Cardiac fibroblast (primary cell): ENCODE results near the gene RNF214.

Experiments used
- DNase-seq, 2 donors: peaks; one replicate each; pipeline versions ENCODE4 v3.0.0 to v3.0.0-alpha.2; 2010; ENCODE audit warnings: low read depth in 2 of 2
- H3K4me3 ChIP-seq, 2 donors: replicated peaks in 1 of 2; 1 replicate in 1 of 2; 2 replicates in 1 of 2; pipeline ENCODE4 v1.5.1; 2011; ENCODE audit warnings: low read depth in 2 of 2, low read length in 2 of 2, mild to moderate bottlenecking in 2 of 2, moderate library complexity in 1 of 2
- TF ChIP-seq, protein P1 (sequence below): IDR thresholded peaks from one replicate; pipeline ENCODE4 v1.5.1; 2011; ENCODE audit warnings: low read depth, mild to moderate bottlenecking, low read length, inconsistent platforms

Gene RNF214

DNA sequence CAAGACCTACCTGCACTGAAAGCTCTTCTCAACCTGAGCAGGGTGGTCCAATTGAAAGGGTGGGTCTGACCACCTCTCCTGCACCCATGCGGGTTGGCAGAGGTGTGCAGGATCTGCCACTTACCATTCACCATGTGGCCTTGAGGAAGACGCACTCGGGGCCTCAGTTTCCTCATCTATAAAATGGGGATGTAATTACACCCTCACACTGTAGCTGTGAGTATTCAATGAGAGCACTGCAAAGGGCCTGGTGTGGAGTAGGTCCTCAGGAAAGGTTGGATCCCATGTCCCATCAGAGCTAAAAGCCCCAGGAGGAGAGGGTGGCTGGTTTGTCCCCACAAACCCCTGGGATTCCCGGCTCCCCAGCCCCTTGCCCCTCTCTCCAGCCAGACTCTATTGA, 33.9 kb upstream of the RNF214 start:
- DNase-seq: no peak
- H3K4me3 ChIP-seq: peak overlapping the region; percentile 64 to 75
- TF ChIP-seq, protein P1, sequence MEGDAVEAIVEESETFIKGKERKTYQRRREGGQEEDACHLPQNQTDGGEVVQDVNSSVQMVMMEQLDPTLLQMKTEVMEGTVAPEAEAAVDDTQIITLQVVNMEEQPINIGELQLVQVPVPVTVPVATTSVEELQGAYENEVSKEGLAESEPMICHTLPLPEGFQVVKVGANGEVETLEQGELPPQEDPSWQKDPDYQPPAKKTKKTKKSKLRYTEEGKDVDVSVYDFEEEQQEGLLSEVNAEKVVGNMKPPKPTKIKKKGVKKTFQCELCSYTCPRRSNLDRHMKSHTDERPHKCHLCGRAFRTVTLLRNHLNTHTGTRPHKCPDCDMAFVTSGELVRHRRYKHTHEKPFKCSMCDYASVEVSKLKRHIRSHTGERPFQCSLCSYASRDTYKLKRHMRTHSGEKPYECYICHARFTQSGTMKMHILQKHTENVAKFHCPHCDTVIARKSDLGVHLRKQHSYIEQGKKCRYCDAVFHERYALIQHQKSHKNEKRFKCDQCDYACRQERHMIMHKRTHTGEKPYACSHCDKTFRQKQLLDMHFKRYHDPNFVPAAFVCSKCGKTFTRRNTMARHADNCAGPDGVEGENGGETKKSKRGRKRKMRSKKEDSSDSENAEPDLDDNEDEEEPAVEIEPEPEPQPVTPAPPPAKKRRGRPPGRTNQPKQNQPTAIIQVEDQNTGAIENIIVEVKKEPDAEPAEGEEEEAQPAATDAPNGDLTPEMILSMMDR: no peak

DNA sequence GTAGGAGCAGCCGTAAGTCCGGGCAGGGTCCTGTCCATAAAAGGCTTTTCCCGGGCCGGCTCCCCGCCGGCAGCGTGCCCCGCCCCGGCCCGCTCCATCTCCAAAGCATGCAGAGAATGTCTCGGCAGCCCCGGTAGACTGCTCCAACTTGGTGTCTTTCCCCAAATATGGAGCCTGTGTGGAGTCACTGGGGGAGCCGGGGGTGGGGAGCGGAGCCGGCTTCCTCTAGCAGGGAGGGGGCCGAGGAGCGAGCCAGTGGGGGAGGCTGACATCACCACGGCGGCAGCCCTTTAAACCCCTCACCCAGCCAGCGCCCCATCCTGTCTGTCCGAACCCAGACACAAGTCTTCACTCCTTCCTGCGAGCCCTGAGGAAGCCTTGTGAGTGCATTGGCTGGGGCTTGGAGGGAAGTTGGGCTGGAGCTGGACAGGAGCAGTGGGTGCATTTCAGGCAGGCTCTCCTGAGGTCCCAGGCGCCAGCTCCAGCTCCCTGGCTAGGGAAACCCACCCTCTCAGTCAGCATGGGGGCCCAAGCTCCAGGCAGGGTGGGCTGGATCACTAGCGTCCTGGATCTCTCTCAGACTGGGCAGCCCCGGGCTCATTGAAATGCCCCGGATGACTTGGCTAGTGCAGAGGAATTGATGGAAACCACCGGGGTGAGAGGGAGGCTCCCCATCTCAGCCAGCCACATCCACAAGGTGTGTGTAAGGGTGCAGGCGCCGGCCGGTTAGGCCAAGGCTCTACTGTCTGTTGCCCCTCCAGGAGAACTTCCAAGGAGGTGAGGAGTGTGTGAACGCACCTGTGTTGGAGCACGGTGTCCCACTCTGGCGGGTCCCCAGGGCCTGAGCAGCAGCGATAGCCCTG, 33.2 kb upstream of the RNF214 start, which contains the start of gene TAGLN:
TSS of gene TAGLN (plus strand) at position 318 of the 863 bp plus-strand sequence. CDS start 3,644 bp downstream, outside the sequence.
- peak within 1 kb of the TSS; percentile 64 to 75 for H3K4me3 ChIP-seq
- DNase-seq: peak; percentile 96 to 97
- TF ChIP-seq, protein P1: no peak

DNA sequence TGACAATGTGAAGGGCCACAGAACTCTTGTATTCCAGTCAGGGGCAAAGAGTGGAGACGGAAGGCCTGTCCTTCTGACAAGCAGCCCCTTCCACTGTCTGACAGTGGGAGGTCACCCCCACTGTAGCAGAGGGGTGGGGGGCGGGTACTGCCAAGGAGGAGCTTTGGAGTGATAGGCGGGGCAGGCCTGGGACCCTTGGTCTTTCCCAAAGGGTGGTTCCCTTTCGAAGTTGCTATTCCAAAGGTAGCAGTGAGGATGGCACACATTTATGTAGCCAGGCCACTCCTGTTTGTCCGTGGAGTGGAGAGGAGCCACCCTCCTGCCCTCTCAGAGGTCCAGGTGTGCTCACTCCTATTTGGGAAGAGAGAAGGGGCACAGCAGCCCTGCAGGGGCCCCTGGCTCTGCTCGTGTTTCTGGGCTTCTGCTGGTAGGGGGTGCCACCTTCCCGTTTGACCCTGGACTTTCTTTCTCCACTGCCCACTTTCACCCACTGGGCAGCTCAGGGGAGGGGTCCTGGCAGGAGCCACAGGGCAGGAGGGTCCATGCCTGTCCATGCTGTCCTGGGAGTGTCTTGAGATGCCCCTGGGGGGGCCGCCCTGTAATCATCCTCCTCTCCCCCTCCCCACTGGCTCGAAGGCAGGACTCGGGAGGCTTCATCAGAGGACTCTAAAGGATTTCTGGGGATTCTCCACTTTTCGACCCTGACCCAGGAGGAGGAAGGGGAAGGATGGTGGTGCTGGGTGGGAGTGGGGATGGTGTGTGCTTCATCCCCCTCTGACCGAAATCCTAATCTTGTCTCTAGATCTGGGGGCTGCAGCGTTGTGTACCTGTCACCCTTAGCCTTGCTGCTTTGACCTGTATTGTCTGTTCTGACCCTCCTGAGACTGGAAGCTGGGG, 32.3 kb upstream of the RNF214 start:
- DNase-seq: peak in 1 of 2 donors; percentile 54
- TF ChIP-seq, protein P1: no peak
- H3K4me3 ChIP-seq: peak overlapping the region; percentile 64 to 75

DNA sequence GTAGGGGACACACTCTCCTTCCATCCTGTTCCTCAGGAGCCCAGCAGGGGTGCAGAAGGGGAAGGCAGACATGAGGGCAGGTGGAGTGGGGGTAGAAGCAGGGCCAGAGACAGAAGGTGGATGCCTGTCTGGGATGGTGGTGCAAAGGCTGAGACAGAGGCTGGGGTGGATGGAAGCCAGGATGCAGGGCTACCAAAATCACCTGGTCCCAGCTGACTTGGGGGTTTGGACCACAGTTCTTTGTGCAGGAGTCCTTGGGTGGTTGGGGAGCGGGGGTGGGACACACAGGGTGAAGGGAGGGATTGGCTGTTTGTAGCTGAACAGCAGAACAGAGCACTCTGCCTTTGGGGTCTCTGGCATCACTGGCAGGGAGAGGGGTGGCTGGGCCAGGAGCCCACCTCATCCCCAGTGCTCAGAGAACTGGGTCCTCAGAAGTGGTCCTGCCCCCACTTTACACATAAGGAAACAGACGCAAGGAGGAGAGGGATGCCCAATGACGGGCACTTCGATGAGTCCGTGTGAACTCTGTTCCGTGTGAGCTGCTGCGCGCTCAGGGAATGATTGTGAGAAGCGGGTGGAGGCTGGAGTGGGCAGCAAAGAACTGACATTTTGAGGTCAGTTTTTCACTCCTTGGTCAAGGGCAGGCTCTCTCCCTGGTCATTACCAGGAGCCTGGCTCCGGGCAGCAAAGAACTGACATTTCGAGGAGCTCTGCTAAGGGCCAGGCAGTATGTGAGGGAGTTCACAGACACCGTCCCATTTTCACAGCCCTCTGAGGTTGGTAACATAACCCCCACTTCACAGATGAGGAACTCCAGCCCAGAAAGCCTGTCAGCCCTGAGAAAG, 31.4 kb upstream of the RNF214 start:
- TF ChIP-seq, protein P1: no peak
- peak; percentile 32 to 46 for DNase-seq
- H3K4me3 ChIP-seq: peak overlapping the region; percentile 64 to 75

DNA sequence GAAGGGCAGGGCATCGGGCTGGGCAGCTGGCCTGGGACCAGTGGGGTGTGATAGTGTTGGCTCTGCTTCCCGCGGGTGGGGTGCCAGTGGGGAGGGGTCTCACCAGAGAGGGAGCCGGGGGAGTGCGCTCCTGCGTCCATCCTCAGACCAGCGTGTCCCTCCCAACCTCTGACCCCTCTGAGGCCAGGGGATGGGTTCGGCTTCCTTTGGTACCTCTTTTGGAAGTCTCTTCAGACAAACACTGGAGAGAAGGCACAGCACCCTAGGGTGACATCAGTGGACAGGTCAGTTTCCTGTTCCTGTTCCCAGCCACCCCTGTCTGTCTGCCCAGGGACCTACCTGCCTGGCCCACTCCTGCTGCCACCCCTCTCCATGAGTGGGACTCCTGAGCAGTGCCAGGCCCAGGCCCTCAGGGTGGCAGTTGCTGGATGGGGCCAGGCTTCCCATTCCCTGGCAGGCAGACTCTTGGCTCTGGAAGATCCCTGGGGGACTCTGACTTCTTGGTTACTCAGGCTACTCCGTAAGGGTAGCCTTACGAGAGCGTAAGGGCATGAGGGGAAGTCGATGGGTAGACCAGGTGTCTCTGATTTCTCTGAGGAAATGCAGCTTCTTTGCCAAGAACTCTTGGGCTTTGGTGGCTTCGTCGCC, 30.7 kb upstream of the RNF214 start:
- peak overlapping the region; percentile 64 to 75 for H3K4me3 ChIP-seq
- TF ChIP-seq, protein P1: no peak
- peak; percentile 59 to 60 for DNase-seq
